HL-60 (cell line): ENCODE data around the gene CFAP251.

Experiments used
- CTCF ChIP-seq: IDR thresholded peaks from one replicate; pipeline ENCODE4 v1.5.1; 2011; ENCODE audit warnings: low read length, control low read depth, inconsistent platforms; ENCODE audit not compliant: insufficient read depth
- GABPA ChIP-seq: IDR thresholded peaks from 2 replicates; pipeline ENCODE4 v1.6.1; 2012; ENCODE audit warnings: low read depth
- POLR2AphosphoS5 ChIP-seq: IDR thresholded peaks from 2 replicates; pipeline ENCODE4 v1.6.1; 2012; ENCODE audit warnings: low read depth
- REST ChIP-seq: IDR thresholded peaks from 2 replicates; pipeline ENCODE4 v1.6.1; 2012; ENCODE audit warnings: low read depth; ENCODE audit not compliant: insufficient replicate concordance

DNA sequence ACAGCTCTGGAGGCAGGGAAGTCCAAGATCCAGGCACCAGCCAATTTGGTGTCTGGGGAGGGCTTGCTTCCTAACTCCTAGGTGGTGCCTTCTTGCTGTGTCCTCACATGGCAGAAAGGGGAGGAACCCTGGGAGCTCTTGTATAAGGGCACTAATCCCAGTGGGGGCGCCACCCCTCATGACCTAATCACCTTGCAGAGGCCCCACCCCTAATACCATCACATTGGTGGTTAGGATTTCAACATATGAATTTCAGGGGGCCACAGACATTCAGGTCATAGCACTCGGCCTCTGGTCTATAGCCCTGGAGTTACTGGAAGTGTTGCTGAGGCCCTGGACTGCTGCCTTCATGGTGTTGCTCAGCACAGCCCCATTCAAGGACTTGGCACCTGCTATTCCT lies 15.2 kb upstream of the CFAP251 start:
- TF ChIP-seq CTCF (no peak), GABPA (no peak), REST (no peak), POLR2AphosphoS5 (no peak)
